DMS 273 treated with DMSO at 0.1 percent for 48 hours (cell line): ENCODE results near the gene CTXND1.

Experiments used
- DNase-seq: peaks from one replicate; lab custom pipeline; 2025; lab: John Stamatoyannopoulos, UW

Gene CTXND1

DNA sequence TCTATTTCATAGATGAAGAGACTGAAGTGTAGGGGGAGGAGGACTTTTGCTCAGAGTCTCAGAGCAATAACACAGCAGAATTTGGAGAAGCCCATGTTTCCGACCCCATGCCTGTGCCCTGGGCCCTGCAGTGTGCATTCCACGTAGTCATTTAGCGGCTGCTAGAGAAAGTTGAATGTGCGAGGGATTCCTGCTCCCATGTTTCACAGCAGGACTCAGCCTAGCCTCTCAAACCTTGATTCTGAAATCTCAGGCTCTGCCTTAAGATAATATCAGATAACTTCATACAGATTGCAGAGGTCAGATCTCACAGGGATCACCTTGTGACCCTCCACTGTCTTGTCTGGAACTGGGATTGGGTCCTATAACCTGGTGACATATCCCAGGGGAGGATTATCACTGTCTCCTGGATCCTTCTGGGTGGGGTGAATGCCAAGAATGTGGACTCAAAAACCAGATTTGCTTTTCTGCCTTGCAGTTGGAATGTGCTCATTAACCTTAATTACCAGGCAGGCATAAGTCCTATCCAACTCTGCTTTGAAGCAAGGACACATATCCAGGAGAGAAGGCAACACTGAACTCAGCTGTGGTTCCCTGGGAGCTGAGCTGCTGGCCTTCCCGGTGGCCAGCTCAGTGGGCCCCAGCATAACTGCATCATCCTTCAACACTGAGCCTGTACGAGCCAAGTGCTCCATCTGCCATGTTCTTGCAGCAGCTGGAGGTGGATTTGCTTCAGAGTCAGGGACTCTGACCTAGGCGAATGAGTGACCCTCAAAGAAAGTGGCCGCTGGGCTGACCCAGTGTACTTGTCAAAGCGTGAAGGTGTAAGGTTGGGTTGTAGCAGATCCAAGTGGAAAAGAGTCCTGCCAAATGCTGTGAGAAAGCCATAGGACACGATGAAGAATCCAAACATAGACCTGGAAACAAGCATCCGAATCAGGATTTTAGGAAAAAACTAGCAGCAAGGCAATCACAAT, 43.0 kb downstream of the CTXND1 start:
- DNase-seq = no peak

DNA sequence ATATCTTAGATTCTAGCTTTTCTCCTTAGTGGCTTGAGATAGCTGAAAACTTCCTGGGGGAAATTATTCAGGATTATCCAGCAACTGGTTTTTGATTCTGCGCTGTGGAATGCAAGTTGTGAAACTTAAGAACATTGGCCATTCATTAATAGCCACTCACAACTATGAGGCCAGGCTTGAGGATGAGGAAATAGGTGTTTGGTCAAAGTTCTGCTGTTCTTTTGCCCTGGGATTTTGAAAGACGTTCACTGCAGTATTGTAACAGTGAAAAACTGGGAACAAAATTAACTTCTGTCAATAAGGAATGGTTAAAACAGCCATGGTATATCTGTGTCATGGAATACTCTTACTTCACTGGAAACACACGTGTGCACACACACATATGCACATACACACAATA, 44.1 kb downstream of the CTXND1 start:
- DNase-seq = no peak

DNA sequence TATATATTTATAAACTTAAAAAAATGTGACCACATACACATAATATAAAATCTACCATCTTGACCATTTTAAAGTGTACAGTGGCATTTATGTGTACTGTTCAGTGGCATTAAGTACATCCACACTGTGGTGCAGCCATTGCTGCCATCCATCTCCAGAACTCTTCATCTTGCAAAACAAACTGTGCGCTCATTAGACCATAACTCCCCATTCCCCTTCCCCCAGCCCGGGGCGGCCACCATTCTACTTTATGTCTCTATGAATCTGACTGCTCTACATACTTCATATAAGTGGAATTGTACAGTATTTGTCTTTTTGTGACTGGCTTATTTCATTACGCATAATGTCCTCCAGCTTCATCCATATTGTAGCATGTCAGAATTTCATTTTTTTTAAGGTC, 47.8 kb downstream of the CTXND1 start:
- no peak for DNase-seq

DNA sequence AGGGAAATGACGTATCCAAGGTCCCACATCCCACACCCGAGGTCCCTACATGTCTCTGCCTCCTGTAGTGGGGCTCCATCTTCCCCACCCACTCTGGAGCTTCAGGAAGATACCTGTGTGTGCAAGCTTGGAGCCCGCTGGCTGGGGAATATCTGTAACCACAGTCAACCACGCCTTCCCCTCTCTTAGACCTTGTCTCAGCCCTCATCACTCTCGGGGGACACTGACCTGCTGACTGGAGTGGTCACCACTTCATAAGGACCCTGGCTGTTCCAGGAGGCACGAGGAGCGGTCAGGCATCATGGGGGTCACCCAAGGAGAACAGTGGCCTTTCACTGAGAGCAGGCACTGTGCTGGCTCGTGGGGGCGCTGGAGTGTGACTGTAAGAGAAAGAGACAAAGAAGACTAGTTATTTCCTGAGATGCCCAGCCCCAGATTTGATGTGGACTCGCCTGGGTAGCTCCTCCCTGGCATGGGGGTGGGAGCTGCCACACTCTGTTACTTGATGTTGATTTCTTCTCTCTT, 48.6 kb downstream of the CTXND1 start:
- no peak for DNase-seq

DNA sequence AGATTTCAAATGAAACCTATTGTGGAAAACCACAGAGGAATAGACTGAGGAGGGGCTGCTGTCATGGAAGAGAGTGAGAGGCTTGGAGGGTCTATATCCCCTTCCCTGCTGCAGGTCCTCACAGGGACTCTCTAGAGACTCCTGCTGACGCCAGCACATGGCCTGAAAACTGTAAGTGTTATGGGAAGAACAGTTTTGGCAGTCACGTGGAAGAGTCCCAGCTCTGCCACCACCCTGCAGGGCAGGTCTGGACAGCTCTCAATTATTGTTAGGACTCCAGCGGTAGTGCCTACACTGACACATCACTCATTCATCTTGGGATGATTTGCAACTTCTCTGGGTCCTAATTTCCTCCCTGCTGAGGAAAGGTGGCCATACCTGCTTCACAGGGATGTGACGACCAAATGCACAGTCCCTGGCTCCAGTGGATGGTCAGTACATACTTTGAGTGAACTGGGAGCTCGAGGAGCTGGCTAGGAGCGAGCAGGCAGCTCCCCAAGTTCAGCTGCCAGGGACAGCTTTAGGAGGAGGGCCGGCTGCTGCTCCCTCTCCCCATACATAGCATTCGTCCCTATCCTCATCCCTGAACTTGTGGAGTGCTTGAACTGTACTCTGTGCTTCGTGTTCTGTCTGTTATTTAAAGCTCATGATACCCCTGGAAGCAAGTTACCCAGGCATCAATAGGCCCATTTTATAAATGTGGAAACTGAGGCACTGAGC, 49.2 kb downstream of the CTXND1 start:
- no peak for DNase-seq

DNA sequence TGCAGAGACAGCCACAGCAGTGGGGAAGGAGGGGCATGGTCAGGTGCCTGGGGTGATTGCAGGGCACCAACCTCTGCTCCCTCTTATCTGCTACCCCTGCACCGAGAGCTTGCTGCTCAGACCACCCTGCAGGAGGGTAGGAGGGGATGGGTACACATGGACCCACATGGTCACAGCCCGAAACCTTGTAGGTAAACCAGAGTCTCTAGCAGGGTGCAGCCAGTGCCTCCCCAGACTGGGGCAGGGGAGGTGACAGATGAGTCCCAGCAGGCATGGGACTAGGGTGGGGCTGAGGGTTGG, 50.0 kb downstream of the CTXND1 start:
- no peak for DNase-seq

DNA sequence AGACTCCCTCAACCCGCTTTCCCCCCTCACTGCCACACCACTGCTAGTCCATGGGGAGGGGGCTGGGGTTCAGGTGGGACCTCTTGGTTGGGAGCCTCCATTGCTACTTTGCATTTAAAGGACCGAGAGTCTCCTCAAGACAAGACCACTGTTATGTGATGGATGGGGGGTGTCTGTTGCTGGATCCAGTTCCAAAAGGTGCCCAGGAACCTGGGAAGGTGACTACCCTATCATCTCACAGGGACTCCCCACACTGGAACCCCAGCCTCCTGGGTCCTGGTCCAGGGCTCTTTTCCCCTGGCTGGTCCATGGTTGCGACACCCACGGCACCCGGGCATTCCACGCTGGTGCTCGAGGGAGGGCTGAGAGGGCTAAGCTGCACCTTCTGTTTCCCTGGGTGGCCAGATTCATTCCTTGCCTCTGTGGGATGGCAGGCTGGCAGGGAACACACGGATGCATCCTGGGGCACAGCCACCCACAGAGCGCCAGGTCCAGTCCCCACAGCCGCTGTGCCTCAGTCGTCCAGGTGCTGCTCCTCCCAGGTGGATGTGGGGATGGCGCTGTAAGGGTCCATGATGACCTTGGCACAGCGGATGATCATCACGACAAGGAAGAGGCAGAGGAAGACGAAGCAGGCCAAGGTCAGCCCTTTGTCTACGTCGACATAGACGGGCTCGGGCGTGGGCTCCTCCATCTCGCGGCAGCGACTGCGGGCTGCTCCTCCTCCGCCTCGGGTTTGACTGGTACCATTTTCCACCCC, 50.6 kb downstream of the CTXND1 start:
- no peak for DNase-seq

DNA sequence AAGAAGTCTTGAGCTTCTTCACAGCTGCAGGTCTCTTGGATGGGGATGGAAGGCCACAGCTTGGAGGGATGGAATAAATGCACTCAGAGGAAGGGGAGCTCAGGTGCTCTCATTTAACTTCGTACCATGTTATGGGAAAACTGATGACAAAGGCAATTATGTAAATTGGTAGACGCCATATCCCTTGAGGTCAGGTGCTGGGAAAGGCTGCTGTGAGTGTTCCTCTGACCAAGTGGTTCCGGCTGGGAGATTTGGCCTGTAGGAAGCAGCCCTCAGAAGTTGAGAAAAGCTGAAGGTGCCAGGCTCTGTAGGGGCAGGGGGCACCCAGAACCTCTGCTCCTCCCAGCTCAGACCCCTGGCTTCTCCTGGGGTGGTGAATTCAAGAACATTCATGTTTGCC, 52.1 kb downstream of the CTXND1 start:
- no peak for DNase-seq

DNA sequence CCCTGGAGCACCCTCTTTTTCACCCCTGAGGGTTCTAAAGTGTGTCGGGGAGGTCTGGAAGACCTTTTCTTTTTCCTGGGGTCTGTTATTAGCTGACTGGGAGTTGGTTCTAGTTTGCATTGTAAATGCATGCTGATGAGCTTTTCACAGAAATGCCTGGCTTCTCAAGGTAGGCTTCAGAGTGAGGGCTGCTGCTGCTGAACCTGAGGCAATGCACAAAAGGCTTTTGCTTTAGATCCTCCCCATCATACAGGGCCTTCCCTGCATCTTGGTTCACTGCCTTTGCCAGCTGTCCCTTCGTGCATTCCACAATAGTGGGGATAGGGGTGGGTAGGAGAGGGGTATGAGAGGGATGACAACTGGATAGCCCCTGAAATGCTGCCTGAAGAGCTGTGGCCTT, 52.6 kb downstream of the CTXND1 start:
- no peak for DNase-seq

DNA sequence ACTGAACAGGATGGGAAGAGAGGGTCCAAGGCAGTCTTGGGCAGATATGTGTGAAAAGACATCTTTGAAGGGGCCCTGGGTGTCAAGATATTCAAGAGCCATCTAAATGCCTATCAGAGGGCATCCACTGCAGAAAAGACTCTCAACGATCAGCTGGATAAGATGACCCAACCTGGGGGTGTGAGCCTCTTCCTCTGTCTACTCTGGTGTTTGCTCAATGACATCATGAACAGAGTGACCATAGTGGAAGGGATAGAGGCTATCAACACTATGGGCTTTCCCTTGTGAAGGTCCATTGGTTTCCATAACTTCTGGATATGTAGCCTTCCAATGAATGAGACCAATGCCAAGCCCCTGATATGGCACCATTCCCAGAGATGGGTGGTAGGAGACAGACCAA, 57.1 kb downstream of the CTXND1 start:
- DNase-seq = no peak

DNA sequence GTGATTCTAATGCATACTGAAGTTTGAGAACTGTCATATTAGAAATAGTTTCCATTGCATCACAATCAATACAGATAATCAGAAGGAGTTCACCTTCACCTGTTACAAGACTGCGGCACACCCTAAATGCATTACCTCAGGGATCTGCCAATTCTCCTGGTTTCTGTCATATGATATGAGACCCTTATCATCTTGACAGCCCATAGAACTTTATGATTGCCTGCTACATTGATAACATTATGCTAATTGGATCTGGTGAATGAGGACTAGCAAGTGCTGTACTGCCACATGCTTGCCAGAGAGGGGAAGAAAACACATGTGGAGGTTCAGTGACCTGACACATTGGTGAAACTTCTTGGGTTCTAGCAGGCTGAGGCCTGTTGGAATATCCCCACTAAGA, 57.8 kb downstream of the CTXND1 start:
- no peak for DNase-seq

DNA sequence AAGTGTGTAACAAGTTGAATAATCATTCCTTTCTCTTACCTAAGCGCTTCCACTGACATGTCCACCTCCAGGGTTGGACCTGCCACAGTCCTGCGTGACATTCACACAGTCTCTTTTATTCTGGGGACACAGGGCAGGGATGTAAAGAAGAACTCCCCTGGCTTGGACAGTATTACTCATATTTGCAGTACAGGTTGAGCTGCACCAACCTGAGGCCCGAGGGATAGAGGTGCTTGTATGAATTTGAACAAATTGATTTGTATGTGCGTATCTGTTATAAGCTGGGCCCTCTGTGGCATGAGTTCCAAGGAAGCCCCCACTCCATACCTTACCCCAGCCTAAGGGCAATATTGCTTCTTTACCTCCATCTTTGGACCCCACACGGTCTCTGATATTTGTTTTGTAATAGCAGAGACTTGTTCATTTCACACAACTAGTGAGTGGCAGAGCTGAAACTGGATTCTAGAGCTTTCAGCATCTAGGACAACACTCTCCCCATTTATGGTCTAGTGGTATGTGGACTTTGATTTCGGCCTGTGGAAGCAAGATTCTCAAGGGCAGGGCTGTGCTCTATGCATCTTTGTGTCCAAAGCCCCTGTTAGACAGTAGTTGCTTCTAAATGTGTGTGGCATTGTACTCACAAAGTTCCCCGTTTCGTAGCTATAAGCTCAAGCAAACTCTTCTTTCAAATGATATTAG, 60.0 kb downstream of the CTXND1 start:
- DNase-seq = no peak

DNA sequence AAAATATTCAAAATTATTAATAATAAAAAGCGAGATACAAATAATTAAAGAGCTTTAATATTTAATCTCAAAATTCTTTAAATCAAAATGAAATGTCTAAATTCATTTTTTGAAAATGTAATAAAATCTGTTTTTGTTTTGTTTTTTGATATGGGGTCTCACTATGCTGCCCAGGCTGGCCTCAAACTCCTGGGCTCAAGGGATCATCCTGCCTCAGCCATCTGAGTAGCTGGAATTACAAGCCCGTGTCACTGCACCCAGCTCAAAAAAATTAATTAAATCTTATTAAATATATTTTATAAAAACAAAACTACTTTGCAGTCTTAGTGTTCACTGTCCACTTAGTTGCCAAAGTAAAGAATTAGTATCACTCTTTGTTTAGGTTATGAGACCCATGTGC, 60.8 kb downstream of the CTXND1 start:
- DNase-seq = no peak

DNA sequence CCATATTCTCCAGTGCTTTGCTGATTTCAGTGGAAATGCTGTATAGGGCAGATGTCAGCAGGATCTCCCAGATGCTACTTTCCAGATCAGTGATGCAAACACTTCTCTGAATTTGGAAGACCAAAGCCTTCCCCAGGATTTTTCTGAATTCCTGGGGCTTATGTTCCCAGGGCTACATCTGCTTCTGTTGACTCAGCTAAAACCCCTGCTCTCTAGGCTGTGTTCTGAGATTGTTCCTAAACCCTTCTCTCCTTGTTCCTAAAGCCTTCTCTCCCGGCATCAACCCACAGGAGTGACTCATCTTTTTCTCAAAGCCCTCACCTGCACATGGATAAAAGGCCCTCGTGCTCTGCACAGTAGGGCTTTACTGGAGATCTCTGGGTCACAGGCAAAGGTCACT, 63.8 kb downstream of the CTXND1 start:
- DNase-seq = no peak

DNA sequence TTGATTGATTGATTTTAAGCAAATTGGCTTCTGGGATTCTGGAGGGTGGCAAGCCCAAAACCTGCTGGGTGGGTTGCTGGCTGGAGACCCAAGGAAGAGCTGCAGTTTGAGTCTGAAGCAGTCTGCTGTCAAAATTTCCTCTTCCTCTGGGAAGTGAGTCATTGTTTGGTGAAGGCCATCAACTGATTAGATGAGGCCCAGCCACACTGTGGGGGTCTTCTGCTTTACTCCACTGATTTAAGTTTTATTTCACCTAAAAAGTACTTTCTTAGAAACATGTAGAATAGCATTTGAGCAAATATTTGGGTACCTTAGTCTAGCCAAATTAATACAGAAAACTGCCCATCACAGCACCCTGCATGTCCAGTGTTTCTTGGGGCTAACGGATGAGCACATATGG, 65.4 kb downstream of the CTXND1 start:
- DNase-seq = no peak

DNA sequence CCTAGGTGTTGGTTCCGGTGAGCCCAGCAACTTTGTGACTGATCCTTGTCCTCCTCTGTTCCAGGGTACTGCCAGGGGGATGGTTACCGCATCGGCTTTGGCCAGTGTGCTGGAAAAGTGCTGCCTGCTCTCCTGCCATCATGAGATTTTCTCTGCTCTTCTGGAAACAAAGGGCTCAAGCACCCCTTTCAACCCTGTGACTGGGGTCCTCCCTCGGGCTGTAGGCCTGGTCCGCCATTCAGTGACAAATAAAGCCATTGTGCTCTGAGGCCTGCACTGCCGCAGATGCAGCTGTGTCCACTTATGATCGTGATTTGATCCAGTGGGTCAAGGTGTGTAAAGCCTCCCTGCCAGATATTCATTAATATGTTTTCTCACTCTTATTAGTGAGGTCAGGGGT, 65.9 kb downstream of the CTXND1 start:
- DNase-seq = no peak

DNA sequence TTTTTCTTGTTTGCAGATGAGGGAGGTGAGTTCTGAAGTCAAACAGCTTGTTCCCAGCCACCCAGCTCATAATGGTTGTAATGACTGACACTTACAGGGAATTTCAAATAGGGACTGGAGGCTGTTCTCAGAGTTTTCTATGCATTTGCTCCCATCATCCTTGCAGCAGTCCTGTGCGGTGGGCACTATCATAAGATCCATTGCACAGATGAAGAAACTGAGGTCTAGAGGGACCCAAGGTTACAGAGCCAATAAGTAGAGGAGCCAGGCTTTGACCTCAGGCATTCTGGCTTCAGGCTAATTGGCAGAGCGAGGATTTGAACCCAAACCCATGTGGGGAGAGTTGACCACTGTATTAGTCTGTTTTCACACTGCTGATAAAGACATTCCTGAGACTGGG, 66.9 kb downstream of the CTXND1 start:
- no peak for DNase-seq

DNA sequence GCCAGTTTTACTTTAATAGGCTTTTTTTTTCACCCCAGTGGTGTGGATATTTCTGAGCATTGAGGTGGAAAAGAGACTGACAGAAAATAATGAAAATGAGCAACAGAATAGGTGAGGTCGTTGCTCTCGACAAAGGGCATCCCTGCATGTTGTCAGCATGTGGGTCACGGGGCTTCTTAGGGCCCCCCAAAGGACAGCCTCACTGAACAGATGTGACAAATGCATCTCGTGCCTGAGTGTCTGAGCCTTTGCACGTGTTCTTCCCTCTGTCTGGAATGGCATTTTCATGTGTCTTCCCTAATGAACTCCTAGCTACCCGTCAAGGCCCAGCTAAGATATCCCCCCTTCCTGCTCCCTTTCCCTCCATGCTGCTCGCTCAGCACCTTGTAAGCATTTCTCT, 67.5 kb downstream of the CTXND1 start:
- DNase-seq = no peak

DNA sequence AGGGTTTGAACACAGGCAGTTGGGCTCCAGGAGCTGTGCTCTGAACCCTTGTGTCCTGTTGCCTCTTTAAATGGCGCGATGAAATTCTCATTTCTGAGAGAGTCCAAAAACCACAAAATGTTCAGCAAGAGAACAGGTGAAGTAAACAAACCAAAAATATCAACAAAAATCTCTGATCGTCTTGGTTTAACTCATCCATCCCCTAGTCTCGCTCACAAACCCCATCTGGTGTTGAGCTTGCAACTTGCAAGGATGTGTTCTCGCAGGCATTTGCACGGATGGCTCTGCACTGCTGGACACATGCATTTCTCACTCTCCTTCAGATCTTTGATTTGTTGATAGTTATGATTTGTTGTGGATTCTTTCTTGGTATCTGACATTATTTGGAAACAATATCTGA, 68.1 kb downstream of the CTXND1 start:
- DNase-seq = no peak

DNA sequence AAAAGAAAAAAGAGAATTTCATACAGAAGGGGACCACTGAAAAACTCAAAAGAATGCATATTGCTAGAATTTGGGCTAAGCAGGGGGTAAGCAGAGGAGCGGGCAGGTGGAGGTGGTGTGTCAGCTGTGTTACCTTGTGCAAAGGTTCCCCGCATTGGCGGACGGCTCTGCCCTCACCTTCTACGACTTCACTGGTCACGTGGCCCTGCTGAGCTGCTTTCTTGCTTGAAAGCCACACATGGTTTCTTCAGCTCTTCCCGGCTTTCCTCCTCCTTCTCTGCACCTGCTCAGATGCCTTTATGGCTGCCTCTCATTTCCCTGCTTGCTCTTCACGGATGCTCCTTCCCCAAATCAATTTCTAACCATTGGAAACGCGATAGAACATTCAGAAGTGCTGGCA, 68.7 kb downstream of the CTXND1 start:
- no peak for DNase-seq

DNA sequence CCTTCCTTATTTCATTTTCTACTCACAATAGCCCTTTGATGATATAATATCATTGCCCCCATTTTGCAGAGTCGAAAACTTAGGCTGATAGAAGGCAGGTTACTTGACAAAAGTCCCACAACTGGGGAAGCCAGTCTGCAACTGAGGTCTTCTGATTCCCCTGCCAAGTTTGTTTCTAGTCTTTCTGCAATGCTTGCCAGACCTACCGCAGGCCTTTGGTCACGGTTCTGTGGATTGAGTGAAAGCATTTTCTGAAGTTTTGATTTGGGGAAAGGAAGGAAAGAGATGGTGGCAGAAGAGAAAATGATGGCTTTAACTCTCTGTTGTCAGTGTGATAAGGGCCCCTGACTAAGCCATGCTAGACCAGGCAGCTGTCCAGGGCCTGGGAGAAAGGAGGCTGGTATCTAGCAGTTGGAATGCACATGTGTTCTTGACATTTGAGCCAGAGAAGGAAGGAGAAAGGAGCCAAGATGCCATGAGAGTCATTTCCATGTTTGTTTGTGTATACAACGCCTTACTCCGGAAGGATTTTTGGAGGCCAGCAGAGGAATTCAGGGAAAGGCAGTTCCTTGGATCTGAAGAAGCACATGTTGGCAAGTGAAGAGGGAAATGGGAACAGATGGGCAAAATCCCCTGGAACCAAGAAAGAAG, 69.3 kb downstream of the CTXND1 start:
- DNase-seq = no peak

DNA sequence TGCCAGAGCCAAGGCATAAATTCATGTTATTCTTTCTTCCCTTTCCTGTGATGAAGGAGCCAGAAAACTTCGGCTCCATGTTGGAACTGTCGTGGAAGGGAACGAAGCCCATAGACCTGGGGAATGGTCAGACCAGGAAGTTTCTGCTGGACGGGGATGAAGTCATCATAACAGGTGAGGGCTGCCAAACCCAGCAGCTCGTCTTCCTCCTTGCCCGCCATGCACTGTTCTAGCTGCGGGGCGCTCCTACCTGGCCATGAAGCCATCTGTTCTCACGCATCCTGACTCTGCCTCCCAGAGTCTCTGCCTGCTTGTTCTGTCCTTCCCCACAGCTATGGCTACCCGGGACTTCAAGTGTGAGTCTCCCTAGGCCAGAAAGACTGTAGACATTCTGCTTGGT, 71.0 kb downstream of the CTXND1 start:
- no peak for DNase-seq
